GM23338 (cell line): ENCODE data around the gene RCSD1. TPM values are rescaled to one million over a fixed set of nuclear protein-coding genes. Genes with fewer than 3 reads are reported as not detected.

ENCODE experiments used
- ATAC-seq: fragments of 200-7000 bp; cut with Tn5 transposase; 3 replicates; pipeline ENCODE4 v1.9.1; 2020
- DNase-seq: peaks from one replicate; pipeline ENCODE4 v3.0.0-alpha.2; 2015; ENCODE audit warnings: low spot score
- H2AFZ ChIP-seq: fragments of 200-600 bp; sonication (generic); 2 replicates; pipeline ENCODE4 v1.8.0; 2016; ENCODE audit warnings: antibody characterized with exemption, mild to moderate bottlenecking, moderate library complexity
- H3F3A ChIP-seq: fragments of 200-600 bp; sonication (generic); replicated peaks from 2 replicates; pipeline ENCODE4 v1.8.0; 2017; ENCODE audit warnings: antibody characterized with exemption, mixed run types, low read depth
- H3K27ac ChIP-seq: fragments of 200-600 bp; sonication (generic); 2 replicates; pipeline ENCODE4 v1.6.1; 2016; ENCODE audit warnings: low read depth
- H3K27me3 ChIP-seq: fragments of 200-600 bp; sonication (generic); 2 replicates; pipeline ENCODE4 v1.8.0; 2016; ENCODE audit warnings: mild to moderate bottlenecking, mixed run types, moderate library complexity; ENCODE audit not compliant: insufficient read depth
- H3K36me3 ChIP-seq: fragments of 200-600 bp; sonication (generic); 2 replicates; pipeline ENCODE4 v1.8.0; 2016; ENCODE audit warnings: mild to moderate bottlenecking; ENCODE audit not compliant: insufficient read depth
- H3K4me1 ChIP-seq: fragments of 200-600 bp; sonication (generic); 2 replicates; pipeline ENCODE4 v1.8.0; 2016; ENCODE audit warnings: mild to moderate bottlenecking, moderate library complexity; ENCODE audit not compliant: insufficient read depth
- H3K4me2 ChIP-seq: fragments of 200-600 bp; sonication (generic); 2 replicates; pipeline ENCODE4 v1.7.1; 2017; ENCODE audit warnings: mixed run types
- H3K4me3 ChIP-seq: fragments of 200-600 bp; sonication (generic); 2 replicates; pipeline ENCODE4 v1.6.1; 2016; ENCODE audit warnings: mixed run types
- H3K79me2 ChIP-seq: fragments of 200-600 bp; sonication (generic); replicated peaks from 2 replicates; pipeline ENCODE4 v1.8.0; 2017; ENCODE audit warnings: mild to moderate bottlenecking; ENCODE audit not compliant: insufficient read depth
- H3K9me2 ChIP-seq: fragments of 200-600 bp; sonication (generic); 2 replicates; pipeline ENCODE4 v1.8.0; 2017; ENCODE audit not compliant: insufficient read depth
- H4K20me1 ChIP-seq: fragments of 200-600 bp; sonication (generic); replicated peaks from 2 replicates; pipeline ENCODE4 v1.8.0; 2017; ENCODE audit warnings: mild to moderate bottlenecking; ENCODE audit not compliant: insufficient read depth
- H3K27ac Mint-ChIP-seq: 2 replicates; pipeline ENCODE4 v1.8.0; 2020; ENCODE audit warnings: inconsistent platforms, mild to moderate bottlenecking, moderate library complexity, mixed read lengths
- H3K27me3 Mint-ChIP-seq: 3 replicates; pipeline ENCODE4 v1.8.0; 2022; ENCODE audit warnings: low read depth, mild to moderate bottlenecking, moderate library complexity, mixed read lengths, inconsistent platforms; ENCODE audit not compliant: insufficient read depth, poor library complexity
- H3K36me3 Mint-ChIP-seq: 3 replicates; pipeline ENCODE4 v1.8.0; 2021; ENCODE audit warnings: low read depth, mild to moderate bottlenecking, inconsistent platforms, moderate library complexity, mixed read lengths
- H3K4me1 Mint-ChIP-seq: 3 replicates; pipeline ENCODE4 v1.8.0; 2020; ENCODE audit warnings: mild to moderate bottlenecking, inconsistent platforms, mixed read lengths
- H3K4me3 Mint-ChIP-seq: 3 replicates; pipeline ENCODE4 v1.8.0; 2021; ENCODE audit warnings: moderate library complexity, mild to moderate bottlenecking, inconsistent platforms, mixed read lengths
- H3K9me3 Mint-ChIP-seq: 3 replicates; pipeline ENCODE4 v1.8.0; 2020; ENCODE audit warnings: moderate library complexity, mild to moderate bottlenecking, inconsistent platforms, mixed read lengths
- CREB1 ChIP-seq: fragments of 250-450 bp; sonication (Bioruptor Pico); IDR thresholded peaks from 2 replicates; pipeline ENCODE4 v1.5.0; 2020; ENCODE audit warnings: low read depth, mild to moderate bottlenecking, moderate library complexity
- EZH2phosphoT487 ChIP-seq: fragments of 200-600 bp; sonication (generic); IDR thresholded peaks from one replicate; pipeline ENCODE4 v1.8.1; 2018; ENCODE audit warnings: antibody characterized with exemption; ENCODE audit not compliant: unreplicated experiment
- JUNB ChIP-seq: IDR thresholded peaks from one replicate; pipeline ENCODE4 v1.6.1; 2016; ENCODE audit warnings: antibody characterized with exemption; ENCODE audit not compliant: unreplicated experiment
- ZNF114 ChIP-seq: fragments of 250-450 bp; sonication (Bioruptor Pico); IDR thresholded peaks from 2 replicates; pipeline ENCODE4 v1.5.0; 2020; ENCODE audit warnings: mild to moderate bottlenecking, moderate library complexity
- polyA plus RNA-seq: library from polyadenylated mRNA; unstranded; fragments of >200 nt; fragmentation: Nextera tagmentation; extraction: Ambion mirVana; gene quantifications from 2 replicates; pipeline ENCODE4 v1.2.1, GENCODE V29; 2016
- total RNA-seq: library from RNA; depleted of rRNA; stranded (reverse); fragments of >200 nt; shearing (Covaris generic); gene quantifications from 2 replicates; pipeline ENCODE4 v1.2.3, GENCODE V29; 2014
- TF ChIP-seq, protein P1 (sequence below): fragments of 250-450 bp; sonication (Bioruptor Pico); IDR thresholded peaks from 2 replicates; pipeline ENCODE4 v1.5.0; 2020; ENCODE audit warnings: mild to moderate bottlenecking, moderate library complexity
- TF ChIP-seq, protein P2 (sequence below): IDR thresholded peaks from one replicate; pipeline ENCODE4 v1.6.1; 2018; ENCODE audit warnings: antibody characterized with exemption; ENCODE audit not compliant: unreplicated experiment
- TF ChIP-seq, protein P3 (sequence below): IDR thresholded peaks from 2 replicates; pipeline ENCODE4 v1.6.1; 2016; ENCODE audit warnings: antibody characterized with exemption

RCSD1 gene
- total and polyA plus RNA-seq, 2 experiments from 2014 or later = 0.18 to 0.73 TPM

DNA sequence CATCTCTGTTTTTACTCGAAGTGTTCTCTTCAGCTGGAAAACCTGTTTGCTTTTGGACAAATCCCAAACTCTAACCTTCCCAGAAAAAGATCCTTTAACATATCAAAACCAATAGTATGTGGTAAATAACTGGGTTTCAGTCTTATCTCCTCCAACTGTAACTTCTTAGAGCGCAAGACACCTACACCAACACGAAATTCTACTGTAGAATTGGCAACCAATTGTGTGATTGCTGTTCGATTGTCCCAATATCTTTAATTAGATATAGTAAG lies 85.9 kb downstream of the RCSD1 start (continued):
- TF ChIP-seq, protein P1, sequence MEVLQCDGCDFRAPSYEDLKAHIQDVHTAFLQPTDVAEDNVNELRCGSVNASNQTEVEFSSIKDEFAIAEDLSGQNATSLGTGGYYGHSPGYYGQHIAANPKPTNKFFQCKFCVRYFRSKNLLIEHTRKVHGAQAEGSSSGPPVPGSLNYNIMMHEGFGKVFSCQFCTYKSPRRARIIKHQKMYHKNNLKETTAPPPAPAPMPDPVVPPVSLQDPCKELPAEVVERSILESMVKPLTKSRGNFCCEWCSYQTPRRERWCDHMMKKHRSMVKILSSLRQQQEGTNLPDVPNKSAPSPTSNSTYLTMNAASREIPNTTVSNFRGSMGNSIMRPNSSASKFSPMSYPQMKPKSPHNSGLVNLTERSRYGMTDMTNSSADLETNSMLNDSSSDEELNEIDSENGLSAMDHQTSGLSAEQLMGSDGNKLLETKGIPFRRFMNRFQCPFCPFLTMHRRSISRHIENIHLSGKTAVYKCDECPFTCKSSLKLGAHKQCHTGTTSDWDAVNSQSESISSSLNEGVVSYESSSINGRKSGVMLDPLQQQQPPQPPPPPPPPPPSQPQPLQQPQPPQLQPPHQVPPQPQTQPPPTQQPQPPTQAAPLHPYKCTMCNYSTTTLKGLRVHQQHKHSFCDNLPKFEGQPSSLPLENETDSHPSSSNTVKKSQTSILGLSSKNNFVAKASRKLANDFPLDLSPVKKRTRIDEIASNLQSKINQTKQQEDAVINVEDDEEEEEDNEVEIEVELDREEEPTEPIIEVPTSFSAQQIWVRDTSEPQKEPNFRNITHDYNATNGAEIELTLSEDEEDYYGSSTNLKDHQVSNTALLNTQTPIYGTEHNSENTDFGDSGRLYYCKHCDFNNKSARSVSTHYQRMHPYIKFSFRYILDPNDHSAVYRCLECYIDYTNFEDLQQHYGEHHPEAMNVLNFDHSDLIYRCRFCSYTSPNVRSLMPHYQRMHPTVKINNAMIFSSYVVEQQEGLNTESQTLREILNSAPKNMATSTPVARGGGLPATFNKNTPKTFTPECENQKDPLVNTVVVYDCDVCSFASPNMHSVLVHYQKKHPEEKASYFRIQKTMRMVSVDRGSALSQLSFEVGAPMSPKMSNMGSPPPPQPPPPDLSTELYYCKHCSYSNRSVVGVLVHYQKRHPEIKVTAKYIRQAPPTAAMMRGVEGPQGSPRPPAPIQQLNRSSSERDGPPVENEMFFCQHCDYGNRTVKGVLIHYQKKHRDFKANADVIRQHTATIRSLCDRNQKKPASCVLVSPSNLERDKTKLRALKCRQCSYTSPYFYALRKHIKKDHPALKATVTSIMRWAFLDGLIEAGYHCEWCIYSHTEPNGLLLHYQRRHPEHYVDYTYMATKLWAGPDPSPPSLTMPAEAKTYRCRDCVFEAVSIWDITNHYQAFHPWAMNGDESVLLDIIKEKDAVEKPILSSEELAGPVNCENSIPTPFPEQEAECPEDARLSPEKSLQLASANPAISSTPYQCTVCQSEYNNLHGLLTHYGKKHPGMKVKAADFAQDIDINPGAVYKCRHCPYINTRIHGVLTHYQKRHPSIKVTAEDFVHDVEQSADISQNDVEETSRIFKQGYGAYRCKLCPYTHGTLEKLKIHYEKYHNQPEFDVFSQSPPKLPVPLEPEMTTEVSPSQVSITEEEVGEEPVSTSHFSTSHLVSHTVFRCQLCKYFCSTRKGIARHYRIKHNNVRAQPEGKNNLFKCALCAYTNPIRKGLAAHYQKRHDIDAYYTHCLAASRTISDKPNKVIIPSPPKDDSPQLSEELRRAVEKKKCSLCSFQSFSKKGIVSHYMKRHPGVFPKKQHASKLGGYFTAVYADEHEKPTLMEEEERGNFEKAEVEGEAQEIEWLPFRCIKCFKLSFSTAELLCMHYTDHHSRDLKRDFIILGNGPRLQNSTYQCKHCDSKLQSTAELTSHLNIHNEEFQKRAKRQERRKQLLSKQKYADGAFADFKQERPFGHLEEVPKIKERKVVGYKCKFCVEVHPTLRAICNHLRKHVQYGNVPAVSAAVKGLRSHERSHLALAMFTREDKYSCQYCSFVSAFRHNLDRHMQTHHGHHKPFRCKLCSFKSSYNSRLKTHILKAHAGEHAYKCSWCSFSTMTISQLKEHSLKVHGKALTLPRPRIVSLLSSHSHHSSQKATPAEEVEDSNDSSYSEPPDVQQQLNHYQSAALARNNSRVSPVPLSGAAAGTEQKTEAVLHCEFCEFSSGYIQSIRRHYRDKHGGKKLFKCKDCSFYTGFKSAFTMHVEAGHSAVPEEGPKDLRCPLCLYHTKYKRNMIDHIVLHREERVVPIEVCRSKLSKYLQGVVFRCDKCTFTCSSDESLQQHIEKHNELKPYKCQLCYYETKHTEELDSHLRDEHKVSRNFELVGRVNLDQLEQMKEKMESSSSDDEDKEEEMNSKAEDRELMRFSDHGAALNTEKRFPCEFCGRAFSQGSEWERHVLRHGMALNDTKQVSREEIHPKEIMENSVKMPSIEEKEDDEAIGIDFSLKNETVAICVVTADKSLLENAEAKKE (CRISPR knock-in tag) = no peak

DNA sequence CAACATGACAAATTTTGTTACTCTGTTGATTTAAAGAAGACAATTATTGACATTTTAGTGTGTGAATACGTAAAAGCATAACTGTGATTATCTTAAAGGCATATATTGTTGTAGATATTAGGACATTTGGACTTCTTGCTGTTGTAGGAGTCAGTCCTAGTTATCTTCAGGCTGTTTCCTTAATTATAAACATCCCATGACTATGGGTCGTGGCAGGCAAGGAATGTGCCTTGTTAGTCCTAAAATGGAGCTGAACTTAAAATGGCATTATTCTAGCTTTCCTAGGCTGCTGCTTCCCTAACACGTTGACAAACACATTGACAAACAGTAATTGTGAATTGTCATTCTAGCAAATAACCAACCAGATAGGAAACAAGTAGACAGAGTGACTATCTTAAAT lies 87.3 kb downstream of the RCSD1 start:
- Histone ChIP-seq H3K79me2 (peaks cover 2% of the 10 kb centered on the region; the same call in 1 of the 2 replicates), H3K4me1 (peaks cover 24% of the 10 kb centered on the region), H3K9me2 (no peaks in the 10 kb centered on the region), H4K20me1 (no peaks in the 10 kb centered on the region), H3K4me3 (no peak overlapping the region), H3F3A (peaks cover 7% of the 10 kb centered on the region; the same call in 1 of the 2 replicates), H3K27me3 (peaks cover 20% of the 10 kb centered on the region), H2AFZ (peak overlapping the region; percentile 85; the same call in 1 of the 2 replicates), H3K36me3 (no peaks in the 10 kb centered on the region), H3K27ac (no peak overlapping the region), H3K4me2 (no peak overlapping the region)
- H3K4me3 Mint-ChIP-seq = peak overlapping the region; percentile 94; the same call in 1 of the 3 replicates
- peaks cover 9% of the 10 kb centered on the region for H3K9me3 Mint-ChIP-seq
- peaks cover 8% of the 10 kb centered on the region for H3K36me3 Mint-ChIP-seq
- H3K27ac Mint-ChIP-seq = no peak overlapping the region
- DNase-seq (no peak), ATAC-seq (no peak)
- H3K4me1 Mint-ChIP-seq = peaks cover 25% of the 10 kb centered on the region
- TF ChIP-seq, protein P2, sequence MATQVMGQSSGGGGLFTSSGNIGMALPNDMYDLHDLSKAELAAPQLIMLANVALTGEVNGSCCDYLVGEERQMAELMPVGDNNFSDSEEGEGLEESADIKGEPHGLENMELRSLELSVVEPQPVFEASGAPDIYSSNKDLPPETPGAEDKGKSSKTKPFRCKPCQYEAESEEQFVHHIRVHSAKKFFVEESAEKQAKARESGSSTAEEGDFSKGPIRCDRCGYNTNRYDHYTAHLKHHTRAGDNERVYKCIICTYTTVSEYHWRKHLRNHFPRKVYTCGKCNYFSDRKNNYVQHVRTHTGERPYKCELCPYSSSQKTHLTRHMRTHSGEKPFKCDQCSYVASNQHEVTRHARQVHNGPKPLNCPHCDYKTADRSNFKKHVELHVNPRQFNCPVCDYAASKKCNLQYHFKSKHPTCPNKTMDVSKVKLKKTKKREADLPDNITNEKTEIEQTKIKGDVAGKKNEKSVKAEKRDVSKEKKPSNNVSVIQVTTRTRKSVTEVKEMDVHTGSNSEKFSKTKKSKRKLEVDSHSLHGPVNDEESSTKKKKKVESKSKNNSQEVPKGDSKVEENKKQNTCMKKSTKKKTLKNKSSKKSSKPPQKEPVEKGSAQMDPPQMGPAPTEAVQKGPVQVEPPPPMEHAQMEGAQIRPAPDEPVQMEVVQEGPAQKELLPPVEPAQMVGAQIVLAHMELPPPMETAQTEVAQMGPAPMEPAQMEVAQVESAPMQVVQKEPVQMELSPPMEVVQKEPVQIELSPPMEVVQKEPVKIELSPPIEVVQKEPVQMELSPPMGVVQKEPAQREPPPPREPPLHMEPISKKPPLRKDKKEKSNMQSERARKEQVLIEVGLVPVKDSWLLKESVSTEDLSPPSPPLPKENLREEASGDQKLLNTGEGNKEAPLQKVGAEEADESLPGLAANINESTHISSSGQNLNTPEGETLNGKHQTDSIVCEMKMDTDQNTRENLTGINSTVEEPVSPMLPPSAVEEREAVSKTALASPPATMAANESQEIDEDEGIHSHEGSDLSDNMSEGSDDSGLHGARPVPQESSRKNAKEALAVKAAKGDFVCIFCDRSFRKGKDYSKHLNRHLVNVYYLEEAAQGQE = no peak
- no peak for TF ChIP-seq CREB1
- no peak for TF ChIP-seq JUNB
- TF ChIP-seq, protein P3, sequence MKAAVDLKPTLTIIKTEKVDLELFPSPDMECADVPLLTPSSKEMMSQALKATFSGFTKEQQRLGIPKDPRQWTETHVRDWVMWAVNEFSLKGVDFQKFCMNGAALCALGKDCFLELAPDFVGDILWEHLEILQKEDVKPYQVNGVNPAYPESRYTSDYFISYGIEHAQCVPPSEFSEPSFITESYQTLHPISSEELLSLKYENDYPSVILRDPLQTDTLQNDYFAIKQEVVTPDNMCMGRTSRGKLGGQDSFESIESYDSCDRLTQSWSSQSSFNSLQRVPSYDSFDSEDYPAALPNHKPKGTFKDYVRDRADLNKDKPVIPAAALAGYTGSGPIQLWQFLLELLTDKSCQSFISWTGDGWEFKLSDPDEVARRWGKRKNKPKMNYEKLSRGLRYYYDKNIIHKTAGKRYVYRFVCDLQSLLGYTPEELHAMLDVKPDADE = no peak
- no peak for TF ChIP-seq EZH2phosphoT487
- TF ChIP-seq ZNF114 (CRISPR knock-in tag) = no peak
- H3K27me3 Mint-ChIP-seq = peaks cover 33% of the 10 kb centered on the region
